Esophagus muscularis mucosa (tissue), 4 donors: ENCODE data around the gene MEF2C. TPM values are rescaled to one million over a fixed set of nuclear protein-coding genes. Genes with fewer than 3 reads are reported as not detected.

Experiments used
- DNase-seq: peaks from one replicate; pipeline ENCODE4 v3.0.0-alpha.2; 2017; ENCODE audit errors: extremely low spot score
- H3K27ac ChIP-seq, 4 donors: fragments of 200-600 bp; sonication (generic); replicated peaks in 1 of 4; 1 replicate in 3 of 4; 2 replicates in 1 of 4; pipeline ENCODE4 v1.5.1; 2016 to 2019; ENCODE audit warnings: mild to moderate bottlenecking in 1 of 4
- H3K27me3 ChIP-seq, 4 donors: fragments of 200-600 bp; sonication (generic); one replicate each; pipeline versions ENCODE4 v1.5.1 to v1.6.0; 2016 to 2019
- H3K36me3 ChIP-seq, 4 donors: fragments of 200-600 bp; sonication (generic); one replicate each; pipeline ENCODE4 v1.5.1; 2016 to 2019
- H3K4me1 ChIP-seq, 4 donors: fragments of 200-600 bp; sonication (generic); one replicate each; pipeline ENCODE4 v1.5.1; 2016 to 2019
- H3K4me3 ChIP-seq, 4 donors: fragments of 200-600 bp; sonication (generic); 1 replicate in 2 of 4; 2 replicates in 2 of 4; pipeline ENCODE4 v1.5.1; 2016 to 2019; ENCODE audit warnings: mild to moderate bottlenecking in 4 of 4, moderate library complexity in 1 of 4
- H3K9me3 ChIP-seq, 4 donors: fragments of 200-600 bp; sonication (generic); 1 replicate in 3 of 4; 2 replicates in 1 of 4; pipeline ENCODE4 v1.5.1; 2016 to 2019
- CTCF ChIP-seq, 3 experiments: fragments of 200-600 bp in 2 of 3; fragments of 450-650 bp in 1 of 3; sonication (generic) in 2 of 3; IDR thresholded peaks; one replicate each; pipeline ENCODE4 v1.5.1; 2017 to 2019; ENCODE audit warnings: antibody characterized with exemption in 3 of 3, mild to moderate bottlenecking in 2 of 3, moderate library complexity in 1 of 3
- EP300 ChIP-seq: sonication (generic); formaldehyde crosslinking; IDR thresholded peaks from one replicate; pipeline ENCODE4 v1.6.1; 2017; ENCODE audit warnings: antibody characterized with exemption
- POLR2A ChIP-seq: fragments of 450-650 bp; IDR thresholded peaks from one replicate; pipeline ENCODE4 v1.6.1; 2017; ENCODE audit warnings: antibody characterized with exemption, moderate library complexity, mild to moderate bottlenecking, low read depth
- POLR2AphosphoS5 ChIP-seq, 2 donors: sonication (generic); formaldehyde crosslinking; IDR thresholded peaks; one replicate each; pipeline ENCODE4 v1.6.1; 2017; ENCODE audit warnings: antibody characterized with exemption in 2 of 2
- WGBS: methylation state at CpG from one replicate; pipeline ENCODE4 v1.1.5; 2018; 5-methylcytosine and 5-hydroxymethylcytosine counted together
- intact Hi-C: fragments of 100-400 bp; cut with DNase I; formaldehyde crosslinking; loops from one replicate; pipeline ENCODE4 v1.15.1; 2023
- total RNA-seq, 4 donors: library from RNA; depleted of rRNA; stranded (reverse); fragments of >200 nt; gene quantifications; one replicate each; pipeline versions ENCODE4 v1.1.0 to v1.2.1, GENCODE V29; 2016

MEF2C gene
- total RNA-seq, 4 donors from 2014 or later, result 20.8 to 34.3 (median 29.0) TPM

GRCh38 chr5:88758184-88758583 is 124.8 kb downstream of the MEF2C start:
- Histone ChIP-seq H3K9me3 (no peaks in the 10 kb centered on the region), H3K36me3 (peaks cover 0 to 34% (median 20%) of the 10 kb centered on the region in 4 donors), H3K4me3 (no peak overlapping the region), H3K27ac (no peak overlapping the region), H3K4me1 (no peaks in the 10 kb centered on the region), H3K27me3 (no peaks in the 10 kb centered on the region)
- intact Hi-C loops, result no loop called here
- WGBS, result 92% methylated on average over 5 of the region's 5 CpGs
- TF ChIP-seq CTCF (IDR thresholded peaks at IDR 0.05), result no peak
- TF ChIP-seq POLR2A, result no peak
- no peak for TF ChIP-seq EP300
- no peak for TF ChIP-seq POLR2AphosphoS5 (IDR thresholded peaks at IDR 0.05)
- DNase-seq, result no peak

DNA sequence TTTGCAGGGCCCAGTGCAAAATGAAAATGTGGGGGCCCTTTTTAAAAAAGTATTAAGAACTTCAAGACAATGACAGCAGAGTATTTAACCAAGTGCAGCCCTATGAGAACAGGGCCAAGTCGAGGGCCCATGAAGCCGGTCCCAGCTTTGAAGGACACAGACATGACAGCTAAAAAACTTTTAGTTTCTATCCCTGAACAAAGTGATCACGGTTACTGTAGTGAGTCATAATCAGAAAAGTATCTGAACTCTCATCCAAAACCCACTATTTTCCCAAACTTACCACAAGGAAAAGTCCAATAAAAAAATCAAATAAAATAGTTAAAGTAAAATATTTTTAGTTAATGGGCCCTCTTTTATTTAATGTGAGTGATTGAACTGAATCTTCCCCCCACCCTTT is 126.0 kb downstream of the MEF2C start:
- no peaks in the 10 kb centered on the region for H3K4me1 ChIP-seq
- H3K9me3 ChIP-seq, result no peaks in the 10 kb centered on the region
- no peak for DNase-seq
- 89% methylated on average over 3 of the region's 3 CpGs for WGBS
- intact Hi-C loops, result no loop called here
- peaks cover 0 to 34% (median 22%) of the 10 kb centered on the region in 4 donors for H3K36me3 ChIP-seq
- no peak for TF ChIP-seq POLR2AphosphoS5 (IDR thresholded peaks at IDR 0.05)
- no peak for TF ChIP-seq CTCF (IDR thresholded peaks at IDR 0.05)
- no peak for TF ChIP-seq POLR2A
- TF ChIP-seq EP300, result no peak
- no peak overlapping the region for H3K4me3 ChIP-seq
- H3K27me3 ChIP-seq, result no peaks in the 10 kb centered on the region
- H3K27ac ChIP-seq, result no peak overlapping the region

- no peak for DNase-seq
- no peak for TF ChIP-seq POLR2A
- no peak for TF ChIP-seq POLR2AphosphoS5 (IDR thresholded peaks at IDR 0.05)
- no peak for TF ChIP-seq EP300
- TF ChIP-seq CTCF (IDR thresholded peaks at IDR 0.05), result no peak
- Histone ChIP-seq H3K27ac (no peak overlapping the region), H3K27me3 (no peaks in the 10 kb centered on the region), H3K9me3 (no peaks in the 10 kb centered on the region), H3K36me3 (peaks cover 8 to 57% (median 34%) of the 10 kb centered on the region in 4 donors), H3K4me3 (no peak overlapping the region), H3K4me1 (peaks cover 0 to under 1% (median 0%) of the 10 kb centered on the region in 4 donors)
- intact Hi-C loops, result no loop called here
Measured at GRCh38 chr5:88748666-88749065, 134.3 kb downstream of the MEF2C start.

DNA sequence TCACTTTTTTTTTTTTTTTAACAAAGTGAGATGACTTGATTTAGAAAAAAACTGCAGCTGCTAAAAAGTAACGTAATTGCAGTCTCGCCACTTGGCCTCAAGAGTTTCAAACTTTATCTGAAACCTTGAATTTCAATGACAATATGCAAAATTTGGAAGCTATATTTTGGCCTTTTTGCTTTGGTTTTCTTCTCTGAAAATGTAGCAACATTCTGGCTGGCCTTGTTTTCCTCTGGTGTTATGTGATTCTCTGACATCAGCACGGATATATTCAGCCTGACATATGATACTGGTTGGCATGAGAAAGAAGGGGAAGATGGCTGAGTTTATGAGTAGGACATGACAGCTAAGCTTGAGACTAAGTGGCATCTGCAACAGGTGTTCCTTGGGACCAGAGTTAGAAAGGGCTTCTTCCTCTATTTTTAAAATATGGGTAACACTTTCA is 136.5 kb downstream of the MEF2C start:
- intact Hi-C loops, result no loop called here
- peaks cover 4 to 50% (median 28%) of the 10 kb centered on the region in 4 donors for H3K36me3 ChIP-seq
- WGBS, result 80% methylated on average over 3 of the region's 3 CpGs
- TF ChIP-seq EP300, result no peak
- H3K27ac ChIP-seq, result no peak overlapping the region
- DNase-seq, result no peak
- H3K4me3 ChIP-seq, result no peak overlapping the region
- no peaks in the 10 kb centered on the region for H3K9me3 ChIP-seq
- peaks cover 0 to 6% (median 2%) of the 10 kb centered on the region in 4 donors for H3K4me1 ChIP-seq
- no peaks in the 10 kb centered on the region for H3K27me3 ChIP-seq

DNA sequence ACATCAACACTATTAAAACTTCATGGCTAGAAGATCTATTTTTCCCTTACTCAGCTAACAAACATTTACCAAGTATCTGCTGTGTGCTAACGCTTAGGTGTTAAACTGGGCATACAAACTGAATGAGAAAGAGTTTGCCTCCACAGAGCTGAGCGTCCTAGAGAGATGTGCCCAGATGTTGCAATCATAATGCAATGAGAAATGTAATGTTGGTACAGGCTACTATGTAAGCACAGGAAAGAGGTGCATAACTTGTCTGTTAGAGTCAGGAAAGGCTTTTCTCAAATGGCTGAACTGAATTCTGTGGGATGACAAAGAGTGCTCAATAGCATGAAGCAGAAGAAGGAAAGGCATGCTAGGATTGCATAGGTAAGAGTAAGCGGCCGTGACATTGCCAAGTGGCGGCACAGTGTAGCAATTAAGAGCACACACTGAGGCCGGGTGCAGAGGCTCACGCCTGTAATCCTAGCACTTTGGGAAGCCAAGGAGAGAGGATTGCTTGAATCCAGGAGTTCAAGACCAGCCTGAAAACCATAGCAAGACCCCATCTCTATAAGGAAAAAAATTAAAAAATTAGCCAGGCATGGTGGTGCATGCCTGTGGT is 137.8 kb downstream of the MEF2C start:
- no peaks in the 10 kb centered on the region for H3K27me3 ChIP-seq
- no peak overlapping the region for H3K4me3 ChIP-seq
- no peak for TF ChIP-seq POLR2AphosphoS5 (IDR thresholded peaks at IDR 0.05)
- TF ChIP-seq EP300, result no peak
- no peak for TF ChIP-seq POLR2A
- TF ChIP-seq CTCF (IDR thresholded peaks at IDR 0.05), result no peak
- H3K9me3 ChIP-seq, result no peaks in the 10 kb centered on the region
- DNase-seq, result no peak
- intact Hi-C loops, result no loop called here
- H3K36me3 ChIP-seq, result peaks cover 0 to 42% (median 20%) of the 10 kb centered on the region in 4 donors
- no peak overlapping the region for H3K27ac ChIP-seq
- H3K4me1 ChIP-seq, result peaks cover 0 to 6% (median 2%) of the 10 kb centered on the region in 4 donors
- WGBS, result 92% methylated on average over 7 of the region's 7 CpGs
